ENCODE measurements around the gene SLC25A33.

- no peak for TF ChIP-seq POLR2AphosphoS5 (IDR thresholded peaks at IDR 0.05; ENCODE audit: low read depth, low read length)
- no peak for TF ChIP-seq POLR2A (IDR thresholded peaks at IDR 0.05; ENCODE audit: low read depth, low read length)
- no peak for TF ChIP-seq TAF1 (IDR thresholded peaks at IDR 0.05; ENCODE audit: borderline replicate concordance, low read depth, low read length)
Observed at GRCh38 chr1:9599741-9600140, 60.5 kb downstream of the SLC25A33 start.
